Activated CD4-positive, CD25-positive, alpha-beta regulatory T cell (primary cell): ENCODE results near the gene HLA-F.
A peak's percentile ranks its signal among the peaks of the same experiment; 100 is the strongest.

Experiments
- DNase-seq, 4 experiments: peaks; one replicate each; lab custom pipeline; 2025; lab: John Stamatoyannopoulos, UW

Gene HLA-F

GRCh38 chr6:29724937-29725869, 2.0 kb downstream of the HLA-F start:
- no peak for DNase-seq

- no peak for DNase-seq
Observed at GRCh38 chr6:29726001-29726400, 2.8 kb downstream of the HLA-F start.

GRCh38 chr6:29726571-29727194, 3.4 kb downstream of the HLA-F start:
- DNase-seq, result no peak

- no peak for DNase-seq
Observed at GRCh38 chr6:29727637-29728036, 4.4 kb downstream of the HLA-F start.

GRCh38 chr6:29728173-29728874, 5.1 kb downstream of the HLA-F start:
- no peak for DNase-seq

GRCh38 chr6:29728875-29729270, 5.6 kb downstream of the HLA-F start:
- no peak for DNase-seq

GRCh38 chr6:29729774-29730328, 6.6 kb downstream of the HLA-F start:
- DNase-seq, result no peak

- no peak for DNase-seq
Observed at GRCh38 chr6:29730575-29731126, 7.4 kb downstream of the HLA-F start.

GRCh38 chr6:29731281-29731680, 8.0 kb downstream of the HLA-F start:
- no peak for DNase-seq

GRCh38 chr6:29733057-29733456, 9.8 kb downstream of the HLA-F start:
- no peak for DNase-seq

- no peak for DNase-seq
Observed at GRCh38 chr6:29734046-29735018, 11.1 kb downstream of the HLA-F start.

- no peak for DNase-seq
Observed at GRCh38 chr6:29736563-29736962, 13.3 kb downstream of the HLA-F start.

- peak; percentile 25 to 57 (median 36) for DNase-seq
Observed at GRCh38 chr6:29737707-29738630, 14.7 kb downstream of the HLA-F start.

GRCh38 chr6:29739136-29739881, 16.1 kb downstream of the HLA-F start:
- DNase-seq, result no peak

GRCh38 chr6:29739882-29740261, 16.6 kb downstream of the HLA-F start:
- no peak for DNase-seq

GRCh38 chr6:29741592-29741991, 18.4 kb downstream of the HLA-F start:
- DNase-seq, result no peak

GRCh38 chr6:29742127-29742526, 18.9 kb downstream of the HLA-F start:
- no peak for DNase-seq

- DNase-seq, result no peak
Observed at GRCh38 chr6:29743025-29743424, 19.8 kb downstream of the HLA-F start.

- DNase-seq, result no peak
Observed at GRCh38 chr6:29743568-29743967, 20.3 kb downstream of the HLA-F start.
